Left kidney (tissue), 2 donors: ENCODE data around the gene SMKR1. TPM values are rescaled to one million over a fixed set of nuclear protein-coding genes. Genes with fewer than 3 reads are reported as not detected.
"Not testable (repeated sequence)": the region's sequence is repeated elsewhere in the genome, so short reads cannot be mapped to it uniquely, and the experiment has no call there.

Experiments used
- DNase-seq: peaks from one replicate; pipeline ENCODE4 v3.0.0-alpha.2; 2013
- polyA plus RNA-seq: library from polyadenylated mRNA; unstranded; fragments of 120-200 nt; gene quantifications from one replicate; pipeline ENCODE4 v1.2.1, GENCODE V29; 2013; ENCODE audit not compliant: insufficient read length

Gene SMKR1
- polyA plus RNA-seq, 1 donor: 3.9 TPM

DNA sequence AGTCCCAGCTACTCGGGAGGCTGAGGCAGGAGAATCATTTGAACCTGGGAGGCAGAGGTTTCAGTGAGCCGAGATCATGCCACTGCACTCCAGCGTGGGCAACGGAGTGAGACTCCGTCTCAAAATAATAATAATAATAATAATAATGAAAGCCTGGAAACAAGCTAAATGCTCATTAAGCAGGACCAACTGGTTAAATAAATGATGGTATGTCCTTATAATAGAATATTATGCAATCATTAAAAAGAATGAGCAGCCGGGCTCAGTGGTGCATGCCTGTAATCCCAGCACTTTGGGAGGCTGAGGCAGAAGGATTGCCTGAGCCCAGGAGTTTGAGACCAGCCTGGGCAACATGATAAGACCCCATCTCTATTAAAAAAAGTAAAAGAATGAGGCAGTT is 21.0 kb upstream of the SMKR1 start:
- DNase-seq: not testable (repeated sequence)

DNA sequence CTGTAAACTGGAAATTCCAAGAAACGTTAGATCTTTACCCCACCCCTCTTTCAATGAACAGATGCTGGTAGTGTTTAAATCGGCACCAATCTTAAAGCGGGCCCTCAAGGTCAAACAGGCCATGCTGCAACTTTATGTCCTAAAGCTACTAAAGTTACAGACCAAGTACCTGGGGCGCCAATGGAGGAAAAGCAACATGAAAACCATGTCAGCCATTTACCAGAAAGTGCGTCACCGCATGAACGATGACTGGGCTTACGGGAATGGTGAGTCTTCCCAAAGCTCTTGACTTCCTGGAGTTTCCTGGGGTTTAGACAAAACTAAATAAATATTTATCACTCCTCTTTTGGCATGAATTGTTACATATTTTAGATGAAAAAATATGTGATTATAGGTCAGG is 19.6 kb upstream of the SMKR1 start:
- DNase-seq: no peak

DNA sequence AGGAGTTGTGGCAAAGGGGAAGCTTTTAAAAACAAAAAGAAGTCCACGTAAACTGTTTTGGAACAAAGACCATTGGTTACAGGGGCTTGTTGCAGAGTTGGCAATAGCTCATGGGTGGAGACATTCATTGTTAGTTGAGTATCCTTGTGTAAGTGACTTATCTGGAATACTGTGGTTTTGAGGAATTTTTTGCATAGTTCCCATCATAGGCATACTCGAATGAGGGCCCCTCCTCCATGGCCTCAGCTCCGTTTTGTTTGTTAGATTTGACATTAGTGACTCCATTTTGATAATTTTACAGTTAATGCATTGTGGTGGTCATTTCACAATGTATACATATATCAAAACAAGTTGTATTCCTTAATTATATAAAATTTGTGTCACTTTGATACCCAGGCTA is 12.8 kb upstream of the SMKR1 start:
- no peak for DNase-seq

DNA sequence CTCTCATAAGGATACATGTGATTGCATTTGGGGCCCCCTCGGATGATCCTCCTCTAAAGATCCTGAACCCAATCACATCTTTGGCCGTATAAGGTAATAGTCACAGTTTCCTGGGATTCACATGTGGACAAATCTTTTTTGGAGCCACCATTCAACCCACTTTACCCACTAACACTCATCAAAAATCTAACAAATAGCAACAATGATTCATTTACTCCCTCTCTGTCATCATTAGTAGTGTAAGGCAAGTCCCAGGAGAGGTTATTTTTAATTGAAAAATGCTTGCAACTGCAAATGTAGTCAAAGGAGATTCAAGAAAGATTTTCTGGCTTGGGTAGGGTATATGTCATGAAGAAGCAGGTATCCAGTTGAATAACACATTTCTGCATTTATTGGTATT is 9.9 kb upstream of the SMKR1 start:
- DNase-seq: no peak

DNA sequence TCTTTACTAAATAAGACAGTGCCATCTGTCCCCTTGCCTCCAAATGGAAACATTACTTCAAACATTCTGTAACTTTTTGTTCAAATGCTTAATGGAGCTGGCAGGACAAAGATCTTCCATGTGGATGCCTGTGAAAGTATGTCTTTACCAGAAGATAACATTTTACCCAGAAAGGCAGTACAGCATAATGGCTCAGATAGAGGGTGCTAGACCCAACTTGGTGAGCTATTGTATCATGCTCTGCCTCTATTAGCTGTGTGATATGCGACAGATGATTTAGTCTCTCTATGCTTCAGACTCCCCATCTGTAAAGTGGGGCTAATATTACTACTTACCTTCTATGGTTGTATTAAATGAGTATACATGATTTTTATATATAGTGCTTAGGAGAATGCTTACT is 8.8 kb upstream of the SMKR1 start:
- DNase-seq: no peak

DNA sequence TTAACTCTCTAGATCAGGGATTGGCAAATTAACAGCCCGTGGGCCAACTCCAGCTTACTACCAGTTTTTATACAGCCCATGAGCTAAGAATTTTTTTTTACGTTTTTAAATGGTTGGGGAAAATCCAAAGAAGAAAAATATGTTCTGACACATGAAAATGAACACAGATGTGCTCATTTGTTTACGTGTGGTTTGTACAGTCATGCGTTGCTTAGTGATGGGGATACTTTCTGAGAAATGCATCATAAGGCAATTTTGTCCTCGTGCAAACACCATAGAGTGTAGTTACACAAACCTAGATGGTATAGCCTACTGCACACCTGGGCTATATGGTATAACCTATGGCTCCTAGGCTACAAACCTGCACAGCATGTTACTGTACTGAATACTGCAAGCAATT is 8.3 kb upstream of the SMKR1 start:
- DNase-seq: no peak

DNA sequence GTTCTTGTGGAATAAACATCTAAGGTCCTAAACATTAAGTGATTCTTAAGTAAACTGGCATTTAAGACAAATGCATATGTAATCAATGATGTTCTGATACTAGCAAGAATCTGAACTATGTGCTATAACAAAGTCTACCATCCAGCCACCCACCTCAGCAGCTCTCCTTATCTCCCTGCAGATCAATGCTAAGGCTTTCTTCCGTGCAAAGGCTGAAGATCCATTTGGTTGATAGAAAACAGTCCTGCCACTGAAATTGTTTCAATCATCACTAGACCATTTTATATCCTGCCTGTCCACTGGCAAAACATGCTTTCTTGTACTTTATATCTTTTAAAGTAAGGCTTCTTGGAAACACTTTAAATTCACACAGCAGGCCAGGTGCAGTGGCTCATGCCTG is 6.3 kb upstream of the SMKR1 start:
- no peak for DNase-seq

DNA sequence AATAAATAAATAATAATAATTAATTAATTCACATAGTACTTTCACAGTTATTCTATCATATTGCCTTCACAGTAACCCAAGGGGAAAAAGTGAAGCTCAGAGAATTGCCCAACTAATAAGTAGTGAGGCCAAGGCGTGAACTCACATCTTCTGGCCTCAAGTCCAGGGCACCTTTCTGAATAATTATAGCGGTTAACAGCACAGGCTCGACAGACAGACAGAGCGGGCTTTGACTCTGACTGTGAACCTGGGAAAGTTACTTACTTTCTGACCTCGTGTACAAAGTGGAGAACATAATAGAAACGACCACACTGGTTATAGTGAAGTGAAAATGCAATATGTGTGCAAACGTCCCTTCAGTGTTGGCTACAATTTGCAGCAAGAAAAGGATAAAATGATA is 5.7 kb upstream of the SMKR1 start:
- DNase-seq: no peak

DNA sequence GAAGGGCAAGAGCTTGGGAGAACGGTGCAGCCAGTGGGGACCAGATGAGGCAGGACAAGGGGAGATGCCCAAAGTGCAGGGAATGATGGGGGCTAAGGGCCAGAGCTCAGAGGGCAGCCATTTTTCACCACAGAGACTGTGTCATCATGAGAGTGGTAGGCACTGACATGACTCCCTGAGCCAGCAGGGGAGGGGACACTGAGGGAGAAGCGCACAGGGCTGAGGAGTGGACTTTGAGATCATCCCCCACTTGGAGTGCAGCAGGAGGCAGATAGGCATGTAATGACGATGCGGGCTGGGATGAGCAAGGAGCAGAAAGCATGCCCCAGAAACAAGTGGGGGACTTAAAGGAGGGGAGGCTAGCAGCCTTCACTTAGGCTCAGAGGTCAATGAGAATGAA is 5.2 kb upstream of the SMKR1 start:
- DNase-seq: no peak

DNA sequence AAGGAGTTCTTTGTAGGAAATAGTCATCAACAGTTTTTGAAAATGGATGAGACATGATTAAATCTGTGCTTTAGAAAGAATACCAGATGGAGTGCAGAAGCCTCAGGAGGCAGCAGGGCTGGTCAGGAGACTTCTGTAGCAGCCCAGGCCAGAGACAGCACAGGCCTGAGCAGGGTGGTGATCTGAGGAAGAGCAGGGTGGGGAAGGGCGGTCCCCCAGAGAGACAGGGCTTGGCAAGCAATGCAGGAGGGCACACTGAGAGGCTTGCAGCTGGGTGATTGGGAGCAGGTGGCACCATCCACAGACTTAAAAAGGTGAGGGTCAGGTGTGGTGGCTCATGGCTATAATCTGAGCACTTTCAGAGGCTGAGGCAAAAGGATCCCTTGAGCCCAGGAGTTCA is 4.3 kb upstream of the SMKR1 start:
- DNase-seq: no peak

DNA sequence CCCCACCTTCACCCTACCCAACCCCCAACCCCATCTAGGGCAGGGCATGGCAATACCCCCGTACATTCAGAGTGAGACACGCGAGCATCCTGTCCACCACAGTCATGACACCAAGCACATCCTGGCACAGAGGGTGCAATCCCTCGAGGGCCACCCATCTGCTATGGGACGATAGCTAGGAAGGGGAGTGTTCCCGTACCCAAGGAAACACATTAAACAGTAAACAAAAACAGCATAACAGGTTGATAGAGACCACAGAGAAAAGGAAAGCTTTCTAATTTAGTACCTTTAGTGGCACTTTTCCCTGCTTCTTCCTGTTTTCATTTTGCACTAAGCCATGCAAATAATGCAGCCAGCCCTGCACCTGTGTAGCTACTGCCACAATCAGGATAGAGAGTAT is 2.3 kb upstream of the SMKR1 start:
- no peak for DNase-seq

DNA sequence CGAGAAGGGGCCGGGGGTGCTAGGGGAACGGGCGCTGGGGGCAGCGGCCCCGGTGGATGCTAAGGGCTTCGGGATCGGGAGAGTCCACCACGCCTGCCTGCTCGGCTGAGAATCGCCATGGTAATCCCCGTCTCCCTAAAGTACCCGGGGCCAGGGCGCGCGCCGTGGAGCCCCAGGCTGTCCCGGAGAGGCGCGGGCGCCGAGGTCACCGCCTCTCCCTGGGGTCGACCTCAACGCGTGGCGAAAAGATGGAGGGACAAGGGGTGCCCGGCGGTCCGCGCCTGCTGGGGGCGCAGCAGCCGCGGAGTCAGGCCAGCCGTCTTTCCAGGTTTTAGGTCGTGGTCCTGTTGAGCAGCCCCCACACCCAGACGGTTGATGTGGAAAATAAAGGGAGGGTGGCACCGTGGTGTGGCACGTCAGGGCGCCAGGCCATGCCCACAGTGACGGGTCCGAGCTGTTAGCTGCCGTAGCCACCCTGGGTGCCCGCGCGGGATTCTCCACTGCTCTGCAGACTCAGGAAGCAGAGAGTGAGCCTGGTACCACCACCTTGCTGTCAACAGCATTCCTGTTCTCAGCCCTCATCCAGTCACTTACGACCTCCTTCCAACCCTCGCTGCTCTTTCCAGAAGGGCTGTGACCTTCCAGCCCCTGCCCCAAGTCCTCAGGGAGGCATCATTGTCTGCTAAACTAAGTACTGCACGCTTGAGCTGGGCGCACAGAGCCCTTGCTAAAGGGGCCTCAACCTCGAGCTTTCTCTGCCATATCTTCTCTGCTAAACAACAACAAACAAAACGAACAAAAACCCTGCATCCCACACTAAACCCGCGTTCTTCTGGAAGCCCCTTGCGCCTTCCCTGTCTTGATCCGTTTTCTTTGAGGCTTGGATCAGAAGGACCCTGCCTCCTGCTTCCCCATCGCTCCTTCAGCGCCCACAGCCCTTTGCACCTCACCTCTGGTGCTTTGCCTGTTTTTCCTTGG is 666 bp downstream of the SMKR1 start:
- DNase-seq: peak; percentile 5

DNA sequence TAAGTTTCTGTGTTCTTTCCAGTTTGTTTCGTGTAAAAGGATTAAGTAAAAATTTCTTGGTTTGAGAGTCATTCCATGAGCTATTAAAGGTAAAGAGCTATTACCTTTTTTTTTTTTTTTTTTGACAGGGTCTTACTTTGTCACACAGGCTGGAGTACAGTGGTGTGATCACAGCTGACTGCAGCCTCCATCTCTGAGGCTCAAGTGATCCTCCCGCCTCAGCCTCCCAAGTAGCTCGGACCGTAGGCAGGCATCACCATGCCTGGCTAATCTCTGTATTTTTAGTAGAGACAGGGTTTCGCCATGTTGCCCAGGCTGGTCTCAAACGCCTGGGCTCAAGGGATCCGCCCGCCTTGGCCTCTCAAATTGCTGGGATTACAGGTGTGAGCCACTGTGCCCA is 1.4 kb downstream of the SMKR1 start:
- DNase-seq: no peak

DNA sequence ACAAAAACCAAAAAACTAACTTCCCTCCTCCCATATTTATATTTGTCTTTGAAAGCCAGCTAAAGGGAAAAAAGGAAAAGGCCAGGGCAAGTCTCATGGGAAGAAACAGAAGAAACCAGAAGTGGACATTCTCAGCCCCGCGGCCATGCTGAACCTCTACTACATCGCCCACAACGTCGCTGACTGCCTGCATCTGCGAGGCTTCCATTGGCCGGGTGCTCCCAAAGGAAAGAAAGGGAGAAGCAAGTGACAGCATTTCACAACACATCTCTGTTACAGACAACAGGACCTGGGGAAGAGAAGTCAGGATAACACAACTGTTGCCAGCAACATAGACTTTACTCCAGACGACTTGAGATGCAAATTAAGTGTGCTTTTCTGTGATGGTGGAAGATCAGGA is 9.9 kb downstream of the SMKR1 start:
- no peak for DNase-seq

DNA sequence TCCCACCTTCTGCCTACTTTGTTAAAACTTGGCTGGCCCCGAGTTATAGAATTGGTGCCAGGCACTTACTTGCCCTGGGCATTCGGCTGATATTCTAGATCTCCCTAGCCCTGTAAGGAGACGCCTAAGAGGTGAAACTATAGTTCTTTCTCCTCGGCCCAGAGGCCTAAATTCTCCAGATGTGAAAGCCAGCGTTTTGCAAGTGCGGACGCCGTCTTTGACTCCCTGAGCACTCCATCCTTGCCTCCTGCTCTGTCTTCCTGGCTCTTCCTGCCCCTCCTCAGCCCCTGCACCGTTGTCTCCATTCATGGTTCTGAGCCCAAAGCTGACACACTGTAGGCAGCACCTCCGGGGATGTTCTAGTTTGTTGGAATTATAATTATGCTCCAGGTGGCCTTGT is 11.2 kb downstream of the SMKR1 start:
- no peak for DNase-seq

DNA sequence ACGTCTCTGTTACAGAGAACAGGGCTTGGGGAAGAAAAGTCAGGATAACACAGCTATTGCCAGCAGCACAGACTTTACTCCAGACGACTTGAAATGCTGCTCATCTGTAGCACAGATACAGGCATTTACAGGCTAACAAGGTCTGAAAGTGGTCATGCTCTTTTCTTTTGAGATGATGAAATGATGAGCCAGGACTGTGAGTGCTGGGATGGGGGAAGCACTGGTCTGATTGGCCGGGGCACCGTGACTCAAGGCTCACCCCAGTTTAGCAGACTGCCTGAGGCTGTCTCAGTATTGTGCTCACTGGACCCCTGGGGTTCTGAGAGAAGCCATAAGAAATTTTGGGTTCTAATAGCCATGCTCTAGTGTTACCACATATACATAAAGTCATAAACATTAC is 12.4 kb downstream of the SMKR1 start:
- DNase-seq: no peak

DNA sequence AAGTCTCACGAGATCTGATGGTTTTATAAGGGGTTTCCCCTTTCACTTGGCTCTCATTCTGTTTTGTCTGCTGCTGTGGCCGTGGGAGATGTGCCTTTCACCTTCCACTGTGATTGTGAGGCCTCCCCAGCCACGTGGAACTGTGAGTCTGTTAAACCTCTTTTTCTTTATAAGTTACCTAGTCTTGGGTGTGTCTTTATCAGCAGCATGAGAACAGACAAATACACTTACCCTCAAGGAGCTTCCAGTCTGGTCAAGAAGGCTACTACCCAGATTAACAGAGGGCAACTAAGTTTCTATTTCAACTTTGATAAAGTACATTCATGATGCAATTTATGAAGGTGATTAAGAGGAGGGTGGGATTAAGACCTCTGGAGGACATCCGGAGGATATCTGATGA is 13.1 kb downstream of the SMKR1 start:
- no peak for DNase-seq

DNA sequence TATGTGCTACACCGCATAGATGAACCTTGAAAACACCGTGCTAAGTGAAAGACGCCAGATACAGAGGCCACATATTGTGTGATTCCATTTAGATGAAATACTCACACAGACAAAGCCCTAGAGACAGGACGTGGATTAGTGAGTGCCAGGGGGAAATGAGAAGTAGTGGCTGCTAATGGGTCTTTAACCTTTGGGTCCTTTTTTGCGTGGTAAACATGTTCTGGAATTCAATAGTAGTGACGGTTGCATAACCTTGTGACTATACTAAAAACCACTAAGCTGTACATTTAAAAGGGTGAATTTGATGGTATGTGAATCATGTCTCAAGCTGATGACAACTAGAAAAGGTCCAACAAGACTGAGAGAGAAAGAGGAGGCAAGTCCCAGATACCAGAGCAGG is 15.6 kb downstream of the SMKR1 start:
- DNase-seq: no peak

DNA sequence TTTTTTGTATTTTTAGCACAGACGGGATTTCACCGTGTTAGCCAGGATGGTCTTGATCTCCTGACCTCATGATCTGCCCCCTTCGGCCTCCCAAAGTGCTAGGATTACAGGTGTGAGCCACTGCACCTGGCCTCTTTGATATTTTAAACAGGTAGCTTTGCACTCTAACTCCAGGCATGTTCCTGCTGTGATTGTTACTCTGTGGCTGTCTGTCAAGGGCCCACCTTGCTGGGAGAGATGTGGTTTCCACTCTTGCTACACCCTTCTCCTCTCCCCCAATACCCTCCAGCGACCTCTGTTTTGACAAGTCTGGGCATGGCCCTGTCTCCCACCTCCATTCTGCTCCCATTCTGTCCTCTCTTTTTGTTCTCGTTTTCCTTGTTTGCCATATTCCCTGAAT is 17.1 kb downstream of the SMKR1 start:
- no peak for DNase-seq

DNA sequence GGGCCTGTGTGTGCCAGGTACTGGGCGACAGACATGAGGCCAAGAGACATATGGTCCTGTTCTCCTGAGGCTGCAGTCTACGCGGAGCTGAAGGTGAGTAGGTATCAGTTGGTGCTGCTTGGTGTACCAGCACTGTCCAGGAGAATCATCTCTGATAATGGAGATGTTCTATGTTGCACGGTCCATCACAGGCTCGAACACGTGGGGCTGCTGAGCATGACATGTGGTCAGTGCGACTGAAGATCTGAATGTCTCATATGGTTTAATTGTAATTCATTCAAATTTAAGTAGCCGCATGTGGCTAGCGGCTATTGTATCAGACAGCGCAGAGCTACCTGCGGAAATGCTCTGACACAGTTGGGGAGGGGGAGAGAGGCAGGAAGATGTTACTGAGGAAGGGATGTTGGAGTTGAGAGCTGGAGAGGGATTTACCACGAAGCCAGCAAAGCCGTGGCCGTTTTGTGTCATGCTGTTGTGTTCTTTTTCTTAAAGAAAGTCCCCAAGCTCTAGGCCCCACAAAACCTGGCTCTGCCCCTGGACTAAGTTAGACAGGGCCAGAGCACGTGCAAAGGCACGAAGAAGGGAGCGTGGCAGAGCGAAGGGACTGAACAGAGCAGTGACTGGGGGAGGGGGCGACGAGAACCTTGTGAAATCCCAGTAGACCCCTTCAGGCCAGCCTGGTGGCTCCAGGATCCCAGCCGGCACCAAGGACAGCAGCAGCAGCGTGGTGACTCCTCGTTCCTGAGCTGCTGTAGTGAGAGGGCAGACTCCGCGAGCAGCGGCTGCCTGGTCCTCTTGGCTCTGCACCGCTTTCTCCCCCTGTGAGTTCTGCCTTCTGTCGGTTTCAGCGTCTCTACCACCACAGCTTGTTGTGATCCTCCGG is 20.0 kb downstream of the SMKR1 start:
- no peak for DNase-seq

DNA sequence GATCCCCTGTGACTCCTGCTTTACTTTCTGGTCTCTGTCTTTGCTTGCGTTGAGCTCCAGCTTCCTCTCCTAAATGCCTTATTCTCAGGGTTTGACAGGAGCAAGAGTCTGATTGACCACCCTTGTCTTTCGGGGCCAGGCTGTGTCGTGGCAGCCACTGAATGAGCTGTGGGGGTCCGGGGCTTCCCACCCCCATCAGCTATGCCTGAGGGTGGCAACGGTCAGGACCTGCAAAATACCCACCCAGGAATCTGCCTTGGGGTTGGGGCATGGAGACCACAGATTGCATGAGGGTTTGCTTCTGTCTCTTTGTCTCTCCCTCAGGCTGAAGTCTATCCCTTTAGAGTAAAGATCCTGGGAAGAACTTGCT is 20.6 kb downstream of the SMKR1 start:
- DNase-seq: no peak

DNA sequence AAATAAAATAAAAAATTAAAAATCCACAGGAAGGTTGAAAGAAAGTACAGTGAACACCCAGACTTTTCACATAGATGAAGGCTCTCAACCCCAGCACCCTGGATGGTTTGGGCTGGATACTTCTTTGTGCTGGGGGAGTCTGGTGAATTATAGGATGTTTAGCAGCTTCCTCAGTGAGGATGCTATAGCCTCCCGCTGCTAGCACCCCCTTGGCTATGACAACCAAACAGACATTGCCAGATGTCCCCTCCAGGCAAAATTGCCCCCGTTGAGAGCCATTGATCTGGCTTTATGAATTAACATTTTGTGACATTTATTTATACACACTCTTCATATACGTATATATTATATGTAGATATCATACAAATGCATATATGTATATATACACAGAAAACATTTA is 21.6 kb downstream of the SMKR1 start:
- DNase-seq: no peak

DNA sequence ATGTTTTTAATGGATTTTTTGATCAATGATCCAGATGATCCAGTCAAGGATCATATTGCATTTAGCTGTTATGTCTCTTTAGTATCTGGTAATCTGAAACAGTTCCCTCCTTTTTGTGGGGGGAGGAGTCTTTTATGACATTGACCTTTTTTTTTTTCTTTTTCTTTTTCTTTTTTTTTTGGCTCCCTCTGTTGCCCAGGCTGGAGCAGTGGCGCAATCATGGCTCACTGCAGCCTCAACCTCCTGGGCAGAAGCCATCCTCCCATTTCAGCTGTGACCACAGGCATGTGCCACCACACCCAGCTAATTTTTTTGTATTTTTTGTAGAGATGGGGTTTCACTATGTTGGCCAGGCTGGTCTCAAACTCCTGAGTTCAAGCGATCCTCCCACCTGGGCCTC is 22.1 kb downstream of the SMKR1 start:
- DNase-seq: not testable (repeated sequence)
